Psoas muscle (tissue), 8 donors: ENCODE measurements around the gene SRRM2. TPM values are rescaled to one million over a fixed set of nuclear protein-coding genes. Genes with fewer than 3 reads are reported as not detected.

Source experiments
- ATAC-seq, 4 donors: fragments of 200-7000 bp; cut with Tn5 transposase; one replicate each; pipeline ENCODE4 v1.9.1; 2020; ENCODE audit warnings: moderate library complexity in 3 of 4, mild to moderate bottlenecking in 2 of 4
- DNase-seq, 2 donors: peaks; one replicate each; pipeline ENCODE4 v3.0.0-alpha.2; 2020
- H3K27ac ChIP-seq: fragments of 200-600 bp; one replicate; pipeline ENCODE4 v1.8.0; 2022
- H3K27me3 ChIP-seq, 3 donors: fragments of 200-600 bp in 1 of 3; one replicate each; pipeline versions ENCODE4 v1.6.1 to v1.8.0; 2013 to 2022; ENCODE audit warnings: low read length in 2 of 3, mild to moderate bottlenecking in 2 of 3, moderate library complexity in 1 of 3; ENCODE audit not compliant: insufficient read depth in 3 of 3
- H3K36me3 ChIP-seq, 2 donors: fragments of 200-600 bp in 1 of 2; one replicate each; pipeline versions ENCODE4 v1.6.1 to v1.8.0; 2013 to 2022; ENCODE audit warnings: low read depth in 1 of 2, mild to moderate bottlenecking in 1 of 2, moderate library complexity in 1 of 2; ENCODE audit not compliant: insufficient read depth in 1 of 2
- H3K4me1 ChIP-seq: fragments of 200-600 bp; one replicate; pipeline ENCODE4 v1.8.0; 2022
- H3K4me3 ChIP-seq: fragments of 200-600 bp; one replicate; pipeline ENCODE4 v1.8.0; 2022; ENCODE audit warnings: mild to moderate bottlenecking
- H3K9me3 ChIP-seq: fragments of 200-600 bp; one replicate; pipeline ENCODE4 v1.8.0; 2022
- CTCF ChIP-seq: fragments of 200-600 bp; IDR thresholded peaks from one replicate; pipeline ENCODE4 v1.8.0; 2022; ENCODE audit warnings: antibody characterized with exemption
- WGBS, 3 donors: extraction: QIAGEN DNeasy Blood & Tissue Kit; methylation state at CpG; one replicate each; pipeline versions ENCODE4 v1.1.6 to v1.1.7; 2013; 5-methylcytosine and 5-hydroxymethylcytosine counted together
- intact Hi-C, 2 donors: fragments of 100-400 bp; cut with DNase I; formaldehyde crosslinking; loops; one replicate each; pipeline versions ENCODE4 v1.11.0 to v1.14.2; 2022
- polyA plus RNA-seq, 3 donors: library from polyadenylated mRNA; stranded (reverse); fragments of 200-250 nt; gene quantifications; one replicate each; pipeline ENCODE4 v1.2.3, GENCODE V29; 2013
- total RNA-seq, 4 donors: library from RNA; stranded (reverse); fragmentation: NEBNext Ultra II Directional in 2 of 4; extraction: Animal tissue kit (Norgen Biotek cat#: 25700) in 2 of 4; gene quantifications; one replicate each; pipeline versions ENCODE4 v1.2.1 to v1.2.4, GENCODE V29; 2021 to 2023
- donor health status: healthy with polysubstance abuse.
- donor health status: DM: no; HTN: no; CAD: no; lungs with moderate emphysema.
- donor health status: Bipolar disorder and iron deficiency.
- donor health status: healthy.
- donor health status: DM: yes; HTN: yes; CAD: no.
- donor health status: DM: no; HTN: no; CAD: no.
- donor health status: DM: no; HTN: no; CAD: no.
- donor health status: DM: yes; HTN: yes; CAD: no.

The SRRM2 gene
- total and polyA plus RNA-seq, 7 donors = 183 to 413 (median 277) TPM

GRCh38 chr16:2814551-2815298, 62.3 kb downstream of the SRRM2 start:
- no peak for TF ChIP-seq CTCF
- Histone ChIP-seq H3K27me3 (peaks cover 0 to 12% (median 0%) of the 10 kb centered on the region in 3 donors), H3K27ac (no peak overlapping the region), H3K4me1 (peaks cover 6% of the 10 kb centered on the region), H3K4me3 (no peak overlapping the region), H3K36me3 (no peaks in the 10 kb centered on the region), H3K9me3 (no peaks in the 10 kb centered on the region)
- DNase-seq = no peak
- intact Hi-C loops = no loop called here
- ATAC-seq = no peak
- WGBS, 3 donors = 66 to 77% (median 71%) methylated on average over 19 to 20 of the region's 20 CpGs

GRCh38 chr16:2815299-2815771, 62.9 kb downstream of the SRRM2 start:
- peaks cover 0 to 12% (median 2%) of the 10 kb centered on the region in 3 donors for H3K27me3 ChIP-seq

DNA sequence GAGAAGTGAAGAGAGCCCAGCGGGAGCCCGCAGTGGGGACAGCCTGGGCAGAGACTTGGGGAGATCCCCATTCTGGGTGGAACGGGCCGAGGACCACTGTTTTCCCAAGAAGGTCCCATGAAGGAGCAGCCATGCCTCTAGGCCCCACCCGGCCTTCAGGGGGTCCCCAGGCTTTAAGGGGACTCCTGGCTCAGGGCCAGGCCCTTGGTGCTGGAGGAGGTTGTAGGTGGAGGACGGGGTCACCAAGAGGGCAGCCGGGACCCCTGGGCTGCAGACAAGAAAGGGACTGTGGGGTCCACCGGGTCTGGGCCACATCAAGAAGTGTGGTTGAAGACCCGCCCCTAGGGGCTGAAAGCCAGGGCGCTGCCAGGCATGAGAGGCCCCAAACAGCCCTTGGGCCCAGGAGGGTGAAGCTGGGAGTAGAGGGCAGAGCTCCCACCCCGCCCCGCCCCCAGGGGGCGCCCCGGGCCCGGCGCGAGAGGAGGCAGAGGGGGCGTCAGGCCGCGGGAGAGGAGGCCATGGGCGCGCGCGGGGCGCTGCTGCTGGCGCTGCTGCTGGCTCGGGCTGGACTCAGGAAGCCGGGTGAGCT, 64.4 kb downstream of the SRRM2 start, which contains the start of gene PRSS21:
PRSS21 (plus strand) TSS at position 487 of the 589 bp plus-strand sequence; CDS start at position 519, 32 bp downstream.
- ATAC-seq (no peak), DNase-seq (no peak)
- peaks cover 0 to 12% (median 2%) of the 10 kb centered on the region in 3 donors for H3K27me3 ChIP-seq
- TF ChIP-seq CTCF = no peak
- 62 to 69% (median 67%) methylated on average over 18 to 28 of the region's 28 CpGs for WGBS, 3 donors
- H3K9me3 ChIP-seq = no peaks in the 10 kb centered on the region
- peaks cover 4% of the 10 kb centered on the region for H3K4me1 ChIP-seq
- H3K4me3 ChIP-seq = no peak within 1 kb of the TSS
- H3K27ac ChIP-seq = no peak within 1 kb of the TSS
- H3K36me3 ChIP-seq = no peaks in the 10 kb centered on the region
- intact Hi-C loops = no loop called here

More at GRCh38 chr16:2815299-2815771, 62.9 kb downstream of the SRRM2 start:
- Histone ChIP-seq H3K36me3 (no peaks in the 10 kb centered on the region), H3K4me1 (peaks cover 6% of the 10 kb centered on the region), H3K27ac (no peak overlapping the region), H3K4me3 (no peak overlapping the region), H3K9me3 (no peaks in the 10 kb centered on the region)
- no peak for TF ChIP-seq CTCF
- 62 to 70% (median 64%) methylated on average over 10 of the region's 10 CpGs for WGBS, 3 donors
- ATAC-seq (no peak), DNase-seq (no peak)
- intact Hi-C loops = no loop called here

GRCh38 chr16:2817340-2818271, 65.2 kb downstream of the SRRM2 start:
- ATAC-seq (no peak), DNase-seq (no peak)
- TF ChIP-seq CTCF = no peak
- no peaks in the 10 kb centered on the region for H3K9me3 ChIP-seq
- no peaks in the 10 kb centered on the region for H3K36me3 ChIP-seq
- peaks cover 0 to 12% (median 2%) of the 10 kb centered on the region in 3 donors for H3K27me3 ChIP-seq
- H3K27ac ChIP-seq = no peak overlapping the region
- intact Hi-C loops = no loop called here
- H3K4me3 ChIP-seq = no peak overlapping the region
- WGBS, 3 donors = 66 to 75% (median 70%) methylated on average over 52 to 68 of the region's 68 CpGs
- no peaks in the 10 kb centered on the region for H3K4me1 ChIP-seq
